Keratinocyte (primary cell): ENCODE results near the gene GASK1A. TPM values are rescaled to one million over a fixed set of nuclear protein-coding genes. Genes with fewer than 3 reads are reported as not detected.

Source experiments
- DNase-seq: peaks from one replicate; pipeline ENCODE4 v3.0.0-alpha.2; 2011; ENCODE audit warnings: low read depth, missing footprints, low spot score
- FAIRE-seq: peaks from 2 replicates; lab custom pipeline; 2011; peaks lifted over from hg19 to GRCh38; lab: Jason Lieb, UNC
- H2AFZ ChIP-seq: 2 replicates; pipeline ENCODE4 v1.6.0; 2012; ENCODE audit warnings: low read length, control low read depth, inconsistent platforms; ENCODE audit not compliant: control insufficient read depth
- H3K27ac ChIP-seq: 2 replicates; pipeline ENCODE4 v1.5.1; 2011; ENCODE audit warnings: low read length; ENCODE audit not compliant: control insufficient read depth, insufficient read depth
- H3K27me3 ChIP-seq: 3 replicates; pipeline ENCODE4 v1.6.0; 2011; ENCODE audit warnings: low read length; ENCODE audit not compliant: control insufficient read depth, insufficient read depth; ENCODE audit errors: extremely low read depth
- H3K36me3 ChIP-seq, 2 experiments: 2 replicates in 1 of 2; 3 replicates in 1 of 2; pipeline ENCODE4 v1.5.1; 2011; ENCODE audit warnings: low read length in 2 of 2, mild to moderate bottlenecking in 1 of 2; ENCODE audit not compliant: control insufficient read depth in 2 of 2, insufficient read depth in 2 of 2; ENCODE audit errors: extremely low read depth in 1 of 2
- H3K4me1 ChIP-seq: 3 replicates; pipeline ENCODE4 v1.5.1; 2011; ENCODE audit warnings: low read length; ENCODE audit not compliant: control insufficient read depth, insufficient read depth; ENCODE audit errors: extremely low read depth
- H3K4me2 ChIP-seq: 3 replicates; pipeline ENCODE4 v1.6.0; 2011; ENCODE audit warnings: low read depth, low read length; ENCODE audit not compliant: control insufficient read depth, insufficient read depth; ENCODE audit errors: extremely low read depth
- H3K4me3 ChIP-seq, 3 experiments: fragments of 200-600 bp in 1 of 3; sonication (generic) in 1 of 3; 2 replicates in 2 of 3; 3 replicates in 1 of 3; pipeline ENCODE4 v1.5.1; 2011 to 2016; ENCODE audit warnings: low read length in 3 of 3, mild to moderate bottlenecking in 3 of 3, control low read depth in 2 of 3, inconsistent platforms in 1 of 3, low read depth in 1 of 3, mixed read lengths in 1 of 3, mixed run types in 1 of 3, moderate library complexity in 1 of 3; ENCODE audit not compliant: control insufficient read depth in 2 of 3, insufficient read depth in 2 of 3; ENCODE audit errors: extremely low read depth in 1 of 3
- H3K79me2 ChIP-seq: 2 replicates; pipeline ENCODE4 v1.6.0; 2012; ENCODE audit warnings: low read length; ENCODE audit not compliant: control insufficient read depth, insufficient read depth
- H3K9ac ChIP-seq: 3 replicates; pipeline ENCODE4 v1.6.0; 2011; ENCODE audit warnings: low read length; ENCODE audit not compliant: control insufficient read depth, insufficient read depth; ENCODE audit errors: extremely low read depth
- H3K9me1 ChIP-seq: 3 replicates; pipeline ENCODE4 v1.6.0; 2011; ENCODE audit warnings: low read length; ENCODE audit not compliant: control insufficient read depth, insufficient read depth; ENCODE audit errors: extremely low read depth
- H3K9me3 ChIP-seq: 2 replicates; pipeline ENCODE4 v1.5.1; 2012; ENCODE audit warnings: low read depth, low read length; ENCODE audit not compliant: control insufficient read depth
- H4K20me1 ChIP-seq: 3 replicates; pipeline ENCODE4 v1.6.0; 2011; ENCODE audit warnings: low read length; ENCODE audit not compliant: control insufficient read depth, insufficient read depth; ENCODE audit errors: extremely low read depth
- EZH2 ChIP-seq: IDR thresholded peaks from one replicate; pipeline ENCODE4 v1.6.1; 2012; ENCODE audit warnings: inconsistent platforms, mild to moderate bottlenecking, low read length, moderate library complexity
- dilution Hi-C: fragments of 300-500 bp; cut with MboI; formaldehyde crosslinking; loops from one replicate; pipeline ENCODE4 v1.7.0; 2020; ENCODE audit warnings: low sequenced_read_pairs; ENCODE audit not compliant: extremely low pct_ligation_motif_present
- polyA plus RNA-seq, 5 experiments: library from polyadenylated mRNA; depleted of rRNA in 3 of 5; stranded (reverse) in 3 of 5; stranded (forward) in 1 of 5; unstranded in 1 of 5; fragments of >200 nt; gene quantifications; 1 replicate in 1 of 5; 2 replicates in 3 of 5; 3 replicates in 1 of 5; pipeline versions ENCODE4 v1.2.1 to v1.2.3, GENCODE V29; 2011 to 2012; ENCODE audit warnings: missing spikeins in 2 of 5, low read depth in 1 of 5, low replicate concordance in 1 of 5
- TF ChIP-seq, protein P1 (sequence below), 3 experiments: IDR thresholded peaks in 1 of 3; conservative IDR thresholded peaks in 1 of 3; optimal IDR thresholded peaks in 1 of 3; 2 replicates in 2 of 3; 3 replicates in 1 of 3; pipeline versions ENCODE3 to v1.5.1; 2011; ENCODE audit warnings: low read length in 3 of 3, mild to moderate bottlenecking in 3 of 3, moderate library complexity in 2 of 3, control low read depth in 1 of 3, inconsistent platforms in 1 of 3; ENCODE audit not compliant: insufficient read depth in 2 of 3; ENCODE audit errors: extremely low read depth in 1 of 3

The GASK1A gene
- polyA plus RNA-seq, 1 donor (not counting 4 experiments of a cell fraction or from before 2014, with no cell fraction given), result 0.30 TPM

DNA sequence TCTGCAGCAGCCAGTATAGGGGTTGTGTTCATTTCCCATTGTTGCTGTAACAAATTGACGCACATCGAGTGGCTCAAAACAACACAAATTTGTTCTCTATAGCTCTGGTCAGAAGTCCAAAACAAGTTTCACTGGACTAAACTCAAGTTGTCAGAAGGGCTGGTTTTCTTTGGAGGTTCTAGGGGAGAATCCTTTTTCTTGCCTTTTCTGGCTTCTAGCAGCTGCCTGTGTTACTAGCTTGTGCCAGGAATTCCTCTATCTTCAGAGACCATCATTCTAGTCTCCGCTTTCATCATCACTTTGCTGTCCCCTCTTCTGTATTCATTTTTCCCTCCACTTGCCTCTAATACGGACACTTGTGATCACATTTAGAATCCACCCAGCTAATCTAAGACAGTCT, 20.5 kb downstream of the GASK1A start:
- H3K9ac ChIP-seq, result no peak overlapping the region
- no peak overlapping the region for H2AFZ ChIP-seq
- no peak overlapping the region for H3K4me2 ChIP-seq
- no peak for TF ChIP-seq EZH2
- TF ChIP-seq, protein P1, sequence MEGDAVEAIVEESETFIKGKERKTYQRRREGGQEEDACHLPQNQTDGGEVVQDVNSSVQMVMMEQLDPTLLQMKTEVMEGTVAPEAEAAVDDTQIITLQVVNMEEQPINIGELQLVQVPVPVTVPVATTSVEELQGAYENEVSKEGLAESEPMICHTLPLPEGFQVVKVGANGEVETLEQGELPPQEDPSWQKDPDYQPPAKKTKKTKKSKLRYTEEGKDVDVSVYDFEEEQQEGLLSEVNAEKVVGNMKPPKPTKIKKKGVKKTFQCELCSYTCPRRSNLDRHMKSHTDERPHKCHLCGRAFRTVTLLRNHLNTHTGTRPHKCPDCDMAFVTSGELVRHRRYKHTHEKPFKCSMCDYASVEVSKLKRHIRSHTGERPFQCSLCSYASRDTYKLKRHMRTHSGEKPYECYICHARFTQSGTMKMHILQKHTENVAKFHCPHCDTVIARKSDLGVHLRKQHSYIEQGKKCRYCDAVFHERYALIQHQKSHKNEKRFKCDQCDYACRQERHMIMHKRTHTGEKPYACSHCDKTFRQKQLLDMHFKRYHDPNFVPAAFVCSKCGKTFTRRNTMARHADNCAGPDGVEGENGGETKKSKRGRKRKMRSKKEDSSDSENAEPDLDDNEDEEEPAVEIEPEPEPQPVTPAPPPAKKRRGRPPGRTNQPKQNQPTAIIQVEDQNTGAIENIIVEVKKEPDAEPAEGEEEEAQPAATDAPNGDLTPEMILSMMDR (optimal IDR thresholded peaks at IDR 0.05 in 1 of 3, IDR thresholded peaks at IDR 0.05 in 1 of 3, conservative IDR thresholded peaks at IDR 0.05 in 1 of 3; ENCODE audit: extremely low read depth in 1 of 3, insufficient read depth in 2 of 3, low read length in 3 of 3), result no peak
- H3K9me1 ChIP-seq, result no peaks in the 10 kb centered on the region
- dilution Hi-C loops, result no loop called here
- peaks cover 6% of the 10 kb centered on the region for H3K4me1 ChIP-seq
- no peak overlapping the region for H3K4me3 ChIP-seq
- no peak for FAIRE-seq
- no peaks in the 10 kb centered on the region for H4K20me1 ChIP-seq
- no peak for DNase-seq
- H3K27ac ChIP-seq, result no peak overlapping the region
- no peaks in the 10 kb centered on the region for H3K36me3 ChIP-seq
- H3K79me2 ChIP-seq, result no peaks in the 10 kb centered on the region
- H3K9me3 ChIP-seq, result no peaks in the 10 kb centered on the region
- peaks cover 10% of the 10 kb centered on the region for H3K27me3 ChIP-seq

DNA sequence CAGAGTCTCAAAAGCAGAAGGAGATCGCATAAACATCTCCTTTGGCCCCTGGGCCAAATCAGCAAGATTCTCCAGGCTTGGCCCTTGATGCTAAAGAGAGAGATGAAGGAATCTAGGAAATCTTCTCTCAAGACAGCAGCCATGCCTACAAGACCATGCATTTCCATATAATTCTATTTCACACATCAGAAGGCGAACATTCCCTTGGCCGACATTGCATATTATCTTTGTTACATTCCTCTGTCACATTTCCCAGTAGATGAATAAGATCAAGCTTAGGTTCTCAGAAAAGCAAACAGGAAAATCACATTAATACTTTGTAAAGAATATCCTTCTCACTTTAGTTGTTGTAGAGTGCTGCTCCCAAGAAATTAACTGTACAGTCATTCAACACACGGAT, 21.3 kb downstream of the GASK1A start:
- H2AFZ ChIP-seq, result no peak overlapping the region
- no peak for FAIRE-seq
- H3K4me2 ChIP-seq, result no peak overlapping the region
- H3K79me2 ChIP-seq, result no peaks in the 10 kb centered on the region
- H3K27ac ChIP-seq, result no peak overlapping the region
- H4K20me1 ChIP-seq, result no peaks in the 10 kb centered on the region
- TF ChIP-seq EZH2, result no peak
- TF ChIP-seq, protein P1 (optimal IDR thresholded peaks at IDR 0.05 in 1 of 3, IDR thresholded peaks at IDR 0.05 in 1 of 3, conservative IDR thresholded peaks at IDR 0.05 in 1 of 3; ENCODE audit: extremely low read depth in 1 of 3, insufficient read depth in 2 of 3, low read length in 3 of 3), result no peak
- no peak for DNase-seq
- no peaks in the 10 kb centered on the region for H3K36me3 ChIP-seq
- H3K4me1 ChIP-seq, result peaks cover 6% of the 10 kb centered on the region
- no peaks in the 10 kb centered on the region for H3K9me1 ChIP-seq
- dilution Hi-C loops, result no loop called here
- H3K9ac ChIP-seq, result no peak overlapping the region
- H3K27me3 ChIP-seq, result peaks cover 10% of the 10 kb centered on the region
- H3K4me3 ChIP-seq, result no peak overlapping the region
- H3K9me3 ChIP-seq, result no peaks in the 10 kb centered on the region
